Left colon (tissue), 2 donors: ENCODE measurements around the gene SLC9C1. TPM values are rescaled to one million over a fixed set of nuclear protein-coding genes. Genes with fewer than 3 reads are reported as not detected.

Experiments
- ATAC-seq: fragments of 200-7000 bp; cut with Tn5 transposase; one replicate; pipeline ENCODE4 v1.9.1; 2020; ENCODE audit warnings: mild to moderate bottlenecking, moderate library complexity
- DNase-seq, 2 donors: peaks; one replicate each; pipeline ENCODE4 v3.0.0-alpha.2; 2020
- intact Hi-C, 2 donors: fragments of 100-400 bp; cut with DNase I in 1 of 2; cut with micrococcal nuclease in 1 of 2; formaldehyde crosslinking; loops; one replicate each; pipeline versions ENCODE4 v1.11.2 to v1.14.0; 2022; cut with DNase I, micrococcal nuclease
- long read RNA-seq: library from polyadenylated mRNA; unstranded; transcript quantifications from one replicate; pipeline ENCODE4 v2.0.0, GENCODE V29; 2021
- total RNA-seq, 2 donors: library from RNA; stranded (reverse); fragmentation: NEBNext Ultra II Directional; extraction: Animal tissue kit (Norgen Biotek cat#: 25700); gene quantifications; one replicate each; pipeline ENCODE4 v1.2.1, GENCODE V29; 2021
- donor health status: DM: no; HTN: no; CAD: no.
- donor health status: DM: yes; HTN: yes; CAD: no.

Gene SLC9C1
- total RNA-seq: under 1 TPM; 0.43 to 0.45 TPM
- long read RNA-seq, partial matches to known transcripts: 0 of 24 reads
- long read RNA-seq, other reads (novel, unspliced or antisense): 24 of 24 reads

GRCh38 chr3:112293368-112294321, at the start of gene SLC9C1:
SLC9C1 (minus strand) TSS chr3:112294216; CDS start chr3:112286791, 7,425 bp downstream.
- DNase-seq: peak; percentile 38 to 41
- intact Hi-C loops: loop anchor here in 1 of 2 donors (10.0 kb wide), 1 partner anchor 221 kb away; no protein-coding TSS in a partner anchor
- ATAC-seq: peak; percentile 88

DNA sequence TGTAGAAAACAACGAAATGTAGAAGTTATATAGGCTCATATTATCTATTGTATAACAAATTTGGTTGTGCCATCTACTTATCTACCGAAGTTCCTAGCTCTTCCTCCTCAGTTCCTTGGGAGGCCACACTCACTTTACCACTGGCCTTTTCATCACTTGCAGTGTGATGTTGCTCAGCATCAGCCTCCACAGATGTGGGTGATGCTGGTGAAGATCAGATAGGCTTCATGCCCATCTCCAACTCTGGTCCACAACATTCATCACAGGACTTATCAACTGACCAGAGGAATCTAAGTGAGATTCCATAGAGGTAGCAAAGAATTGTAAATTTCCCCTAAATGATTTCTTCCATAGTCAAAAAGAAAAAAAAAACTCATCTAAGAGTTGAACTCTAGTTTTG, 47.4 kb upstream of the SLC9C1 start:
- ATAC-seq (no peak), DNase-seq (no peak)
- intact Hi-C loops: no loop called here

GRCh38 chr3:112339609-112340008, 45.6 kb upstream of the SLC9C1 start:
- intact Hi-C loops: no loop called here
- ATAC-seq (no peak), DNase-seq (no peak)

DNA sequence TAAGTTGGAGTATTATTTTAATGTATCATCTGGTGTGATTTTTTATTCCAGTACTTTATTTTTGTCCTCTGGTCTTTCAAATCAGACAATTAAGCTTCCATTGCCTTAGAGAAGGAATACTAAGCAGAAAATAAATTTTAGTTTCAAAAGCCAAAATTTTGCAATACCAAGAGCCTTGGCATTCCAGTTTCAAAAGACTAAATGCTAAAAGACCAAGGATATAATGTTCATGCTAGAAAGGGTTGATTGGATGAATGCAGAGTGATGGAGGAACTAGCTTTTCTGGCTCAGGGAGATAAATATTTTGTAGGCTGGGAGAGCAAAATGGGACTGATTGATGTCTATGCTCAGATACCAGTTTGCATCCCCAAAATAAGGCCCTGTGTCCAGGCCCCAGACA, 45.1 kb upstream of the SLC9C1 start:
- no peak for DNase-seq
- intact Hi-C loops: no loop called here
- ATAC-seq: no peak

GRCh38 chr3:112338727-112339056, 44.7 kb upstream of the SLC9C1 start:
- DNase-seq: no peak
- no peak for ATAC-seq
- intact Hi-C loops: no loop called here

GRCh38 chr3:112338021-112338726, 44.2 kb upstream of the SLC9C1 start:
- ATAC-seq (no peak), DNase-seq (no peak)
- intact Hi-C loops: no loop called here

- ATAC-seq (no peak), DNase-seq (no peak)
- intact Hi-C loops: no loop called here
Observed at GRCh38 chr3:112335434-112335781, 41.4 kb upstream of the SLC9C1 start.

- no peak for ATAC-seq
- no peak for DNase-seq
- intact Hi-C loops: no loop called here
Observed at GRCh38 chr3:112334691-112335433, 40.8 kb upstream of the SLC9C1 start.

DNA sequence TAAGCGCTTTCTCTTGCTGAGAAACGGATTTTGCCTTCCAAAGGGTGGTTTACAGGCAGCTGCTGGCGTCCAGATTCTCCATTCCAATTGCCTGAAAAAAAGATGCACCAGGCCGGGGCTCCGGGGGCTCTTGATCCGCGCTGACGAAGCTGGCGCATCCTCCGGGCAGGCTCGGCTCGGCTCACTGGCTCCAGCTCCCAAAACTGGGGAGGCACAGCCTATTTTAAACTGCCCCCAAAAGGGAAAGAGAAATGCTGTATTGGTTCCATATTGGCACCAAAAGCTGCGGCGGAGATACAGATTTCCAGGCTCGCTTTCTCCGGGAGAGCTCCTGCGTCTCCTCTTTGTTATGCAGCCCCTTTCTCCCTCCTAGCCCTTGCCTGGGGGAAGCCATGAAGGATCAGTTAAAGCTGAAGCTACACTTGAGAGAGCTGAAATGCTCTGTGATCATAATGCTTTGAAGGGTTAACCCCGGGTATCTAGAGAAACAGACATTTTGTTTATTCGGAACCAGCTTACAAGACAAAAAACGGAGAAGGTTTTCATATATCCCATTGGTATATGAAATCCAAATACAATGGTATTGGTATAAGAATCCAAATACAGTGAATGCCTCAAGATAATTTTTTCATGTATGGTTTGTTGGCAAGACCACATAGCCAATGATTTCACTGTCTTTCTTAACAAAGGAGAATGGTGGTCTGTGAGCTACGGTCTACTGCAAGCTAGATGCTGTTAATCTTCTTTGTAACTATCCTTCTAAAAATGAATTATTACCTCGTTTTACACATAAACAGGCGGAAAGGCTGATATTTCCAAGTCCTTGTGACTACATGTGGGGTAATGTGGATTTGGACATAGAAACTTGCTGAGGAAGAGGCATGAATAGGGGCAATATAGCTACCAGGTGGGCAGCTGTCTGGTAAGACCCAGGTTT, 39.6 kb upstream of the SLC9C1 start:
- intact Hi-C loops: no loop called here
- peak in 1 of 2 donors; percentile 25 for DNase-seq
- ATAC-seq: peak; percentile 58

- intact Hi-C loops: no loop called here
- ATAC-seq (peak; percentile 88), DNase-seq (peak; percentile 50 to 76)
Observed at GRCh38 chr3:112333002-112333380, 39.0 kb upstream of the SLC9C1 start, which contains the start of gene CD200. CD200 (plus strand) TSS chr3:112333156; CDS start chr3:112333213, 57 bp downstream.

- intact Hi-C loops: no loop called here
- DNase-seq: no peak
- no peak for ATAC-seq
Observed at GRCh38 chr3:112331851-112332250, 37.8 kb upstream of the SLC9C1 start.

GRCh38 chr3:112327371-112327951, 33.4 kb upstream of the SLC9C1 start:
- intact Hi-C loops: loop anchor here in 1 of 2 donors (2.0 kb wide), 1 partner anchor 191 kb away; no protein-coding TSS in a partner anchor
- peak; percentile 100 for ATAC-seq
- no peak for DNase-seq

DNA sequence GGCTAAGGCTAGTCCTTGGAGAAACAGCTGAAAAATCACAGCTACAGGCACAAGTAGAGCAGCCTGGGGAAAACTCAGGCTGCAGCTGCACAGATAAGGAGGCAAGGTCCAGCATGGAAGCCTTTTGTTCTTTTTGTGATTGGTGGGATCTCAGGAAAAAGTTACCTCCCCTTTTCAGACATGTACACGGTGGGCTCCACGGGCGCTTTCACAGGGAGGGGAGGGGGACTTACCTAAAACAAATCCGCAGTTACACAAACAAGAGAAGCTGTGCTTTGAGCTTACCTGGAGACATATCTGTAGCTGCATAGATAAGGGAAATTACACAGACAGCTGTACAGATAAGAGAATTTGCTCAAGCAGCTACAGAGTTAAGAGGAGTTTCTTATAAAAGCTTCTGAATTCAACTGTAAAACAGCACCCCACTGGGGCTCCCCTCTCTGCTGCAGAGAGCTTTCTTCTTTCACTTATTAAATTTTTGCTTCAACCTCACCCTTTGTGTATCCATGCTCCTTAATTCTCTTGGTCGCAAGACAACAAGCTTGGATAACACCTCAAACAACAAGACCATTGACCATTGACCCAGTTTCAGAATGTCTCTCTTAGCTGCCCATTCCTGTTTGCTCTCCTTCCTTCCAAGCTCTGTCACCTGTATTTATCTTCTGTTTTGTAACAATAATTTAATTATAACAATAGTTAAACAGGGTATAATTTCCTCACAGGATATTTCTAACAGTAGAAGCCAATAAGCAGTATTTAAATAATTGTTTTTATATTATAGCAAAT, 28.0 kb upstream of the SLC9C1 start:
- no peak for DNase-seq
- ATAC-seq: peak; percentile 89
- intact Hi-C loops: no loop called here

DNA sequence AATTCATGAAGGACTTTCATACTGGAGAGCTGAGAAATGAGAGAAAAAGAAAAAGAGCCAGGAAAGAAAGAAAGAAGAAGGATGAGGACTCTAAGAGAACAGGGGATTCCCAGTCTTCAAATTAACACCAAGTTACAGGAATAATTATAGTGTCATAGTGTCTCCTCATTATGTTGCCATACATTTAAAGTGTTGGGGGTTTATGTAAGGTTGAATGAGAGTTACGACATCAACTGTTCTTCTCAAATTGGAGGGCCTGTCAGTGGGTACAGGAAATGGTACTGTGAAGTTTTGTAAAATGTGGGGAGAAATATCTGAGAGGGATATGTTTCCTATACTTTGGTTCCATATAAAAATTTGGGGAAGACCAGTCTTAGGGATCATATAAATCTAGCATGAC, 26.7 kb upstream of the SLC9C1 start:
- intact Hi-C loops: no loop called here
- DNase-seq: no peak
- ATAC-seq: no peak

GRCh38 chr3:112319516-112320276, 25.7 kb upstream of the SLC9C1 start:
- intact Hi-C loops: no loop called here
- no peak for DNase-seq
- ATAC-seq: no peak

DNA sequence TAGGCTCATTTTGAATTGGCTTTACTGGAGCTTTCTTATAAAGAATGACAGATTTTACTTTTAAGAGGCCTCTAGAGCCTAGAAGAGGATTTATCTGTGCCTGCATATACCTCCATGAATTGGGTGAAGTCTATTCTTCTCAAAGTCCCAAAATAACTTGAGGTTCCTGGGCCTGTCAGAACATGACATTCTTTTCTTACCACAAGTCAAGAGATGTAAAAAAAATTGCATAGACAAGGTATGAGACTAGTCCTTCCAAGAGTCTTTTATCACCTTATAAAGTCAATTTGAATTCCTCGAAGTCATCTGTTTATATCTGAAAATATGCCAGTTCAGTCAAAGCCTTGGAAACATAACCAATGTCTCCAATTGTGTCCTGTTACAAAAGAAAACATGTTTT, 21.8 kb upstream of the SLC9C1 start:
- intact Hi-C loops: no loop called here
- no peak for ATAC-seq

More for the DNA sequence above, 21.8 kb upstream of the SLC9C1 start:
- no peak for DNase-seq
